IMR-90 (cell line): Measurements from ENCODE around the gene CDH23. TPM values are rescaled to one million over a fixed set of nuclear protein-coding genes. Genes with fewer than 3 reads are reported as not detected.

Source experiments
- ATAC-seq: fragments of 200-7000 bp; cut with Tn5 transposase; 2 replicates; pipeline ENCODE4 v1.9.1; 2020; ENCODE audit warnings: low read depth, mild to moderate bottlenecking, moderate library complexity
- BruUV-seq: library from RNA; stranded (reverse); fragments of 400-500 nt; replicated peaks from 2 replicates; lab custom pipeline; 2021; lab: Mats Ljungman, UMichigan
- CTCF ChIA-PET: fragments of 300-600 bp; formaldehyde crosslinking; extraction: SDS; loops from one replicate; lab custom pipeline; 2021; ENCODE audit warnings: antibody characterized with exemption; lab: Yijun Ruan, JAX
- POLR2A ChIA-PET: fragments of 300-600 bp; sonication (Branson Sonifier 250); formaldehyde crosslinking; loops from one replicate; lab custom pipeline; 2022; ENCODE audit warnings: antibody characterized with exemption; ENCODE audit not compliant: unreplicated experiment; lab: Charles Lee
- DNase-seq: peaks from one replicate; pipeline ENCODE4 v3.0.0; 2013
- H2AFZ ChIP-seq: replicated peaks from 2 replicates; pipeline ENCODE3; 2013; ENCODE audit warnings: low read length, mild to moderate bottlenecking; ENCODE audit not compliant: poor library complexity
- H2AK5ac ChIP-seq: 2 replicates; pipeline ENCODE4 v1.6.1; 2013; ENCODE audit warnings: low read depth, low read length, inconsistent platforms
- H2AK9ac ChIP-seq: replicated peaks from 2 replicates; pipeline ENCODE3; 2013; ENCODE audit warnings: mild to moderate bottlenecking, low read depth, low read length, moderate library complexity; ENCODE audit not compliant: poor library complexity
- H2BK120ac ChIP-seq: 2 replicates; pipeline ENCODE4 v1.6.1; 2013; ENCODE audit warnings: low read depth, low read length, inconsistent platforms
- H2BK15ac ChIP-seq: 3 replicates; pipeline ENCODE4 v1.6.1; 2013; ENCODE audit warnings: low read depth, low read length, inconsistent platforms
- H2BK20ac ChIP-seq: 2 replicates; pipeline ENCODE4 v1.6.1; 2013; ENCODE audit warnings: low read depth, mild to moderate bottlenecking, inconsistent platforms, low read length, moderate library complexity
- H2BK5ac ChIP-seq: 2 replicates; pipeline ENCODE4 v1.6.1; 2013; ENCODE audit warnings: mild to moderate bottlenecking, low read depth, low read length, inconsistent platforms; ENCODE audit not compliant: poor library complexity, severe bottlenecking
- H3K14ac ChIP-seq: replicated peaks from 2 replicates; pipeline ENCODE4 v1.6.1; 2013; ENCODE audit warnings: low read depth, low read length, inconsistent platforms
- H3K18ac ChIP-seq: 2 replicates; pipeline ENCODE4 v1.6.1; 2013; ENCODE audit warnings: low read depth, low read length, control low read depth
- H3K23ac ChIP-seq: 2 replicates; pipeline ENCODE4 v1.6.1; 2013; ENCODE audit warnings: low read depth, low read length, inconsistent platforms
- H3K27ac ChIP-seq: 2 replicates; pipeline ENCODE4 v1.5.1; 2013; ENCODE audit warnings: mild to moderate bottlenecking, control low read depth, low read length; ENCODE audit not compliant: insufficient read depth
- H3K27me3 ChIP-seq: 2 replicates; pipeline ENCODE4 v1.6.1; 2013; ENCODE audit warnings: low read length; ENCODE audit not compliant: control insufficient read depth, insufficient read depth
- H3K36me3 ChIP-seq: 2 replicates; pipeline ENCODE4 v1.6.1; 2013; ENCODE audit warnings: low read length, mixed read lengths; ENCODE audit not compliant: control insufficient read depth, insufficient read depth
- H3K4ac ChIP-seq: 2 replicates; pipeline ENCODE4 v1.6.1; 2013; ENCODE audit warnings: low read depth, low read length, inconsistent platforms
- H3K4me1 ChIP-seq: 2 replicates; pipeline ENCODE4 v1.6.1; 2013; ENCODE audit warnings: low read length, mixed read lengths; ENCODE audit not compliant: control insufficient read depth, insufficient read depth
- H3K4me2 ChIP-seq: 2 replicates; pipeline ENCODE4 v1.6.1; 2013; ENCODE audit warnings: low read depth, mild to moderate bottlenecking, control low read depth, low read length, moderate library complexity
- H3K4me3 ChIP-seq: 2 replicates; pipeline ENCODE4 v1.5.1; 2013; ENCODE audit warnings: low read depth, mild to moderate bottlenecking, control low read depth, low read length, moderate library complexity; ENCODE audit not compliant: insufficient read depth
- H3K56ac ChIP-seq: 2 replicates; pipeline ENCODE4 v1.6.1; 2013; ENCODE audit warnings: low read length, inconsistent platforms; ENCODE audit not compliant: insufficient read depth; ENCODE audit errors: extremely low read depth
- H3K79me1 ChIP-seq, 2 experiments: 2 replicates each; pipeline ENCODE4 v1.6.1; 2013; ENCODE audit warnings: low read length in 2 of 2, inconsistent platforms in 1 of 2, low read depth in 1 of 2
- H3K9ac ChIP-seq: 2 replicates; pipeline ENCODE4 v1.6.1; 2013; ENCODE audit warnings: low read depth, low read length, control low read depth
- H3K9me1 ChIP-seq: 2 replicates; pipeline ENCODE4 v1.6.1; 2013; ENCODE audit warnings: low read length, inconsistent platforms; ENCODE audit not compliant: insufficient read depth
- H3K9me3 ChIP-seq: 2 replicates; pipeline ENCODE4 v1.6.1; 2013; ENCODE audit warnings: low read length; ENCODE audit not compliant: control insufficient read depth, insufficient read depth
- H4K20me1 ChIP-seq: 2 replicates; pipeline ENCODE4 v1.6.1; 2013; ENCODE audit warnings: low read length, inconsistent platforms; ENCODE audit not compliant: insufficient read depth
- H4K5ac ChIP-seq: 2 replicates; pipeline ENCODE4 v1.6.1; 2013; ENCODE audit warnings: mild to moderate bottlenecking, low read depth, low read length, control low read depth
- H4K8ac ChIP-seq, 2 experiments: 2 replicates each; pipeline ENCODE4 v1.6.1; 2013; ENCODE audit warnings: low read depth in 2 of 2, low read length in 2 of 2, control low read depth in 1 of 2, inconsistent platforms in 1 of 2
- H4K91ac ChIP-seq: 2 replicates; pipeline ENCODE4 v1.6.1; 2013; ENCODE audit warnings: low read depth, low read length, inconsistent platforms; ENCODE audit not compliant: insufficient read depth
- BHLHE40 ChIP-seq: fragments of 150-350 bp; IDR thresholded peaks from 2 replicates; pipeline ENCODE4 v1.6.1; 2016; ENCODE audit warnings: mild to moderate bottlenecking, low read depth, low read length
- CEBPB ChIP-seq: IDR thresholded peaks from 2 replicates; pipeline ENCODE4 v1.6.1; 2012; ENCODE audit warnings: low read depth, low read length, improper control_type of control experiment
- CHD1 ChIP-seq: IDR thresholded peaks from 2 replicates; pipeline ENCODE4 v1.6.1; 2012; ENCODE audit warnings: low read depth, low read length, improper control_type of control experiment
- FOS ChIP-seq: fragments of 150-350 bp; IDR thresholded peaks from 2 replicates; pipeline ENCODE4 v1.6.1; 2016; ENCODE audit warnings: low read depth, low read length
- MAFK ChIP-seq: IDR thresholded peaks from 2 replicates; pipeline ENCODE4 v1.6.1; 2012; ENCODE audit warnings: low read depth, low read length, improper control_type of control experiment
- MAZ ChIP-seq: IDR thresholded peaks from 2 replicates; pipeline ENCODE4 v1.6.1; 2012; ENCODE audit warnings: low read depth, mild to moderate bottlenecking, low read length, improper control_type of control experiment, moderate library complexity, borderline replicate concordance
- MXI1 ChIP-seq: IDR thresholded peaks from 2 replicates; pipeline ENCODE4 v1.6.1; 2012; ENCODE audit warnings: low read depth, mild to moderate bottlenecking, low read length, moderate library complexity, borderline replicate concordance
- NFE2L2 ChIP-seq: fragments of 150-350 bp; IDR thresholded peaks from 2 replicates; pipeline ENCODE4 v1.6.1; 2016; ENCODE audit warnings: low read depth, mild to moderate bottlenecking, low read length
- POLR2A ChIP-seq: IDR thresholded peaks from 2 replicates; pipeline ENCODE4 v1.6.1; 2012; ENCODE audit warnings: mild to moderate bottlenecking, low read depth, low read length
- RAD21 ChIP-seq: IDR thresholded peaks from 2 replicates; pipeline ENCODE4 v1.6.1; 2012; ENCODE audit warnings: low read length, improper control_type of control experiment
- RCOR1 ChIP-seq: IDR thresholded peaks from 2 replicates; pipeline ENCODE4 v1.6.1; 2012; ENCODE audit warnings: mild to moderate bottlenecking, low read length, improper control_type of control experiment; ENCODE audit not compliant: insufficient replicate concordance
- RFX5 ChIP-seq: IDR thresholded peaks from 2 replicates; pipeline ENCODE4 v1.8.0; 2012; ENCODE audit warnings: low read depth, mild to moderate bottlenecking, low read length, moderate library complexity
- SMC3 ChIP-seq: fragments of 150-350 bp; IDR thresholded peaks from 2 replicates; pipeline ENCODE4 v1.6.1; 2016; ENCODE audit warnings: low read depth, mild to moderate bottlenecking, antibody characterized with exemption, low read length, moderate library complexity
- WGBS, 2 experiments: methylation state at CpG; one replicate each; pipeline versions ENCODE4 v1.1.5 to v1.1.7; 2013; ENCODE audit warnings: missing lambda C conversion rate in 2 of 2; ENCODE audit not compliant: insufficient read length in 1 of 2; ENCODE audit errors: extremely low coverage in 2 of 2; 5-methylcytosine and 5-hydroxymethylcytosine counted together
- dilution Hi-C: fragments of 300-500 bp; cut with HindIII; formaldehyde crosslinking; loops from one replicate; pipeline ENCODE4 v1.14.3; 2018; ENCODE audit warnings: low sequenced_read_pairs; ENCODE audit not compliant: unreplicated experiment
- in situ Hi-C: fragments of 300-500 bp; cut with MboI; formaldehyde crosslinking; loops from 3 replicates; pipeline ENCODE4 v1.14.3; 2019; ENCODE audit warnings: low sequenced_read_pairs, inconsistent platforms, mixed read lengths
- intact Hi-C: fragments of 100-400 bp; cut with micrococcal nuclease; formaldehyde crosslinking; loops from 2 replicates; pipeline ENCODE4 v1.10.0; 2022
- polyA plus RNA-seq, 3 experiments: library from polyadenylated mRNA; depleted of rRNA; stranded (reverse); fragments of >200 nt; gene quantifications; 2 replicates each; pipeline ENCODE4 v1.2.3, GENCODE V29; 2012; ENCODE audit warnings: low replicate concordance in 1 of 3
- total RNA-seq: library from RNA; depleted of rRNA; stranded (reverse); fragments of >200 nt; gene quantifications from 2 replicates; pipeline ENCODE4 v1.2.3, GENCODE V29; 2012
- TF ChIP-seq, protein P1 (sequence below): fragments of 150-350 bp; IDR thresholded peaks from 2 replicates; pipeline ENCODE4 v1.6.1; 2017; ENCODE audit warnings: mild to moderate bottlenecking, antibody characterized with exemption, low read length, low read depth
- TF ChIP-seq, protein P2 (sequence below): conservative IDR thresholded peaks from 2 replicates; pipeline ENCODE4 v1.5.1; 2012; ENCODE audit warnings: mild to moderate bottlenecking, low read depth, low read length, improper control_type of control experiment
- TF ChIP-seq, protein P3 (sequence below): fragments of 150-350 bp; IDR thresholded peaks from 2 replicates; pipeline ENCODE4 v1.6.1; 2016; ENCODE audit warnings: low read depth, mild to moderate bottlenecking, low read length, moderate library complexity, borderline replicate concordance

Gene CDH23
- total and polyA plus RNA-seq, 2 of the 4 experiments (the other 2 are of a cell fraction), result under 0.01 to 0.03 TPM

DNA sequence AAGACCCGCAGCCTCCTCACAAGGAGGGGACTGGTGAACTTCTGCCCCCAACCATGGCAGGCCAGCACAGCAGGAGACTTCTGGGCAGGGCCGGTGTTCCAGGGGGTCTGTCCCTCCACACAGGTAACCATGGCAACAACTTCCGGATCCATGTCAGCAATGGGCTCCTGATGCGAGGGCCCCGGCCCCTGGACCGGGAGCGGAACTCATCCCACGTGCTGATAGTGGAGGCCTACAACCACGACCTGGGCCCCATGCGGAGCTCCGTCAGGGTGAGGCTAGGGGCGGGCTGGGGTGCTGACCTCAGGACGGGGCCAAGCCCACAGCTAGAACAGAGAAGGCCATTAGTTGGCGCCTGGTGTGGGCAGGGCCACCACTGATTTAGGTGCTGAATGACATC, 328.5 kb downstream of the CDH23 start:
- Histone ChIP-seq H3K4ac (no peak overlapping the region), H3K27ac (no peak overlapping the region), H2AK5ac (no peak overlapping the region), H2AFZ (no peak overlapping the region), H3K4me3 (no peak overlapping the region), H4K8ac (no peak overlapping the region), H3K4me2 (no peak overlapping the region), H3K79me1 (no peaks in the 10 kb centered on the region), H3K27me3 (peaks cover 8% of the 10 kb centered on the region), H3K9ac (no peak overlapping the region), H3K18ac (no peak overlapping the region), H2AK9ac (no peak overlapping the region), H3K23ac (no peak overlapping the region), H3K56ac (no peak overlapping the region), H4K20me1 (no peaks in the 10 kb centered on the region), H3K4me1 (peaks cover 9% of the 10 kb centered on the region; the same call in 1 of the 2 replicates), H2BK20ac (no peak overlapping the region), H4K91ac (no peak overlapping the region), H2BK5ac (no peak overlapping the region), H2BK15ac (no peak overlapping the region), H3K14ac (no peak overlapping the region), H3K36me3 (no peaks in the 10 kb centered on the region), H4K5ac (no peak overlapping the region), H3K9me1 (no peaks in the 10 kb centered on the region), H3K9me3 (no peaks in the 10 kb centered on the region; the same call in 1 of the 2 replicates), H2BK120ac (no peak overlapping the region)
- no TSS peak for BruUV-seq
- POLR2A ChIA-PET, result no interaction called here
- dilution Hi-C loops (no loop called here), intact Hi-C loops (no loop called here), in situ Hi-C loops (no loop called here)
- 89% methylated on average over 11 of the region's 14 CpGs; no CpG with 5 or more reads in 1 of the 2 experiments for WGBS, 2 experiments
- TF ChIP-seq MXI1 (no peak), MAFK (no peak), MAZ (no peak), SMC3 (no peak), CHD1 (no peak), POLR2A (no peak), RCOR1 (no peak), FOS (no peak), NFE2L2 (no peak), CEBPB (no peak), RFX5 (no peak), RAD21 (no peak), BHLHE40 (no peak)
- TF ChIP-seq, protein P1, sequence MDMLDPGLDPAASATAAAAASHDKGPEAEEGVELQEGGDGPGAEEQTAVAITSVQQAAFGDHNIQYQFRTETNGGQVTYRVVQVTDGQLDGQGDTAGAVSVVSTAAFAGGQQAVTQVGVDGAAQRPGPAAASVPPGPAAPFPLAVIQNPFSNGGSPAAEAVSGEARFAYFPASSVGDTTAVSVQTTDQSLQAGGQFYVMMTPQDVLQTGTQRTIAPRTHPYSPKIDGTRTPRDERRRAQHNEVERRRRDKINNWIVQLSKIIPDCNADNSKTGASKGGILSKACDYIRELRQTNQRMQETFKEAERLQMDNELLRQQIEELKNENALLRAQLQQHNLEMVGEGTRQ, result no peak
- TF ChIP-seq, protein P2, sequence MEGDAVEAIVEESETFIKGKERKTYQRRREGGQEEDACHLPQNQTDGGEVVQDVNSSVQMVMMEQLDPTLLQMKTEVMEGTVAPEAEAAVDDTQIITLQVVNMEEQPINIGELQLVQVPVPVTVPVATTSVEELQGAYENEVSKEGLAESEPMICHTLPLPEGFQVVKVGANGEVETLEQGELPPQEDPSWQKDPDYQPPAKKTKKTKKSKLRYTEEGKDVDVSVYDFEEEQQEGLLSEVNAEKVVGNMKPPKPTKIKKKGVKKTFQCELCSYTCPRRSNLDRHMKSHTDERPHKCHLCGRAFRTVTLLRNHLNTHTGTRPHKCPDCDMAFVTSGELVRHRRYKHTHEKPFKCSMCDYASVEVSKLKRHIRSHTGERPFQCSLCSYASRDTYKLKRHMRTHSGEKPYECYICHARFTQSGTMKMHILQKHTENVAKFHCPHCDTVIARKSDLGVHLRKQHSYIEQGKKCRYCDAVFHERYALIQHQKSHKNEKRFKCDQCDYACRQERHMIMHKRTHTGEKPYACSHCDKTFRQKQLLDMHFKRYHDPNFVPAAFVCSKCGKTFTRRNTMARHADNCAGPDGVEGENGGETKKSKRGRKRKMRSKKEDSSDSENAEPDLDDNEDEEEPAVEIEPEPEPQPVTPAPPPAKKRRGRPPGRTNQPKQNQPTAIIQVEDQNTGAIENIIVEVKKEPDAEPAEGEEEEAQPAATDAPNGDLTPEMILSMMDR, result no peak
- TF ChIP-seq, protein P3, sequence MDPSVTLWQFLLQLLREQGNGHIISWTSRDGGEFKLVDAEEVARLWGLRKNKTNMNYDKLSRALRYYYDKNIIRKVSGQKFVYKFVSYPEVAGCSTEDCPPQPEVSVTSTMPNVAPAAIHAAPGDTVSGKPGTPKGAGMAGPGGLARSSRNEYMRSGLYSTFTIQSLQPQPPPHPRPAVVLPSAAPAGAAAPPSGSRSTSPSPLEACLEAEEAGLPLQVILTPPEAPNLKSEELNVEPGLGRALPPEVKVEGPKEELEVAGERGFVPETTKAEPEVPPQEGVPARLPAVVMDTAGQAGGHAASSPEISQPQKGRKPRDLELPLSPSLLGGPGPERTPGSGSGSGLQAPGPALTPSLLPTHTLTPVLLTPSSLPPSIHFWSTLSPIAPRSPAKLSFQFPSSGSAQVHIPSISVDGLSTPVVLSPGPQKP, result no peak
- ATAC-seq, result no peak
- no peak for DNase-seq
- CTCF ChIA-PET, result interaction anchor here (0.6 to 1.1 kb wide), 5 partner anchors 15 to 137 kb away, joined by 3 to 4 read pairs (median 3); no protein-coding TSS in a partner anchor
